A549 (cell line): ENCODE results near the gene NAP1L4.

ENCODE experiments used
- CHD2 ChIP-seq: fragments of 150-350 bp; IDR thresholded peaks from 2 replicates; pipeline ENCODE4 v1.6.1; 2014; ENCODE audit warnings: low read length; ENCODE audit not compliant: partially characterized antibody
- JUN ChIP-seq, 2 experiments: fragments of >200 bp; sonication (Bioruptor Twin); formaldehyde crosslinking; IDR thresholded peaks; 2 replicates in 1 of 2; 3 replicates in 1 of 2; pipeline ENCODE4 v1.6.1; 2016 to 2017
- NR3C1 ChIP-seq: fragments of >200 bp; sonication (Bioruptor Twin); formaldehyde crosslinking; IDR thresholded peaks from 3 replicates; pipeline ENCODE4 v1.6.1; 2017
- POLR2A ChIP-seq: IDR thresholded peaks from 2 replicates; pipeline ENCODE4 v1.6.1; 2012; ENCODE audit warnings: mild to moderate bottlenecking, low read length
- TP53 ChIP-seq: fragments of 250-450 bp; sonication (Bioruptor Pico); IDR thresholded peaks from 2 replicates; pipeline ENCODE4 v1.5.0; 2021; ENCODE audit warnings: mild to moderate bottlenecking, moderate library complexity
- TF ChIP-seq, protein P1 (sequence below): fragments of >200 bp; sonication (Bioruptor Twin); formaldehyde crosslinking; IDR thresholded peaks from 3 replicates; pipeline ENCODE4 v1.5.1; 2016

DNA sequence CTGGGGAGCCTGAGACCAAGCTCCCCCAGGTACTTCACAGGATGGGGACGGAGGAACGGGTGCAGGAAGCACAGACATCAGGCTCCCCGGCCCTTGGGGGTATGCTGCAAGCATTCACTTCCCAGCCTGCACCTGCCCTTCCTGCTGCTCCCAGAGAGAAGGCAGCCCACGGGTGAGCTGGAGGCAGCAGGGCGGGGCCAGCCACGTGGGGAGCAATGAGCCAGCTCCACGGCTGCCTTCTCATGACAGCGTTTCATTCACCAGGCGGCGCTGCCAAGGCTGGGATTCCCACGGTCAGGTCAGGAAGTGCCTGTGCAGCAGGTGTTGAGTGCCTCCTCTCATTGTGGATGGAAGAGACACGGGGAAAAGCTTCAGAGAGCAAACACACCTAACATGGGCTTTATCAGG, 48.4 kb downstream of the NAP1L4 start:
- TF ChIP-seq NR3C1 (no peak), TP53 (CRISPR knock-in tag) (no peak), CHD2 (no peak), JUN (IDR thresholded peaks at IDR 0.05) (no peak), POLR2A (no peak)
- TF ChIP-seq, protein P1, sequence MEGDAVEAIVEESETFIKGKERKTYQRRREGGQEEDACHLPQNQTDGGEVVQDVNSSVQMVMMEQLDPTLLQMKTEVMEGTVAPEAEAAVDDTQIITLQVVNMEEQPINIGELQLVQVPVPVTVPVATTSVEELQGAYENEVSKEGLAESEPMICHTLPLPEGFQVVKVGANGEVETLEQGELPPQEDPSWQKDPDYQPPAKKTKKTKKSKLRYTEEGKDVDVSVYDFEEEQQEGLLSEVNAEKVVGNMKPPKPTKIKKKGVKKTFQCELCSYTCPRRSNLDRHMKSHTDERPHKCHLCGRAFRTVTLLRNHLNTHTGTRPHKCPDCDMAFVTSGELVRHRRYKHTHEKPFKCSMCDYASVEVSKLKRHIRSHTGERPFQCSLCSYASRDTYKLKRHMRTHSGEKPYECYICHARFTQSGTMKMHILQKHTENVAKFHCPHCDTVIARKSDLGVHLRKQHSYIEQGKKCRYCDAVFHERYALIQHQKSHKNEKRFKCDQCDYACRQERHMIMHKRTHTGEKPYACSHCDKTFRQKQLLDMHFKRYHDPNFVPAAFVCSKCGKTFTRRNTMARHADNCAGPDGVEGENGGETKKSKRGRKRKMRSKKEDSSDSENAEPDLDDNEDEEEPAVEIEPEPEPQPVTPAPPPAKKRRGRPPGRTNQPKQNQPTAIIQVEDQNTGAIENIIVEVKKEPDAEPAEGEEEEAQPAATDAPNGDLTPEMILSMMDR: no peak
